GM19240 (cell line): ENCODE results near the gene MAP4K4.
"Not testable (repeated sequence)": the region's sequence is repeated elsewhere in the genome, so short reads cannot be mapped to it uniquely, and the experiment has no call there.

Source experiments
- DNase-seq: peaks from one replicate; pipeline ENCODE4 v3.0.0; 2011; ENCODE audit warnings: low spot score; ENCODE audit not compliant: insufficient read length

The MAP4K4 gene

DNA sequence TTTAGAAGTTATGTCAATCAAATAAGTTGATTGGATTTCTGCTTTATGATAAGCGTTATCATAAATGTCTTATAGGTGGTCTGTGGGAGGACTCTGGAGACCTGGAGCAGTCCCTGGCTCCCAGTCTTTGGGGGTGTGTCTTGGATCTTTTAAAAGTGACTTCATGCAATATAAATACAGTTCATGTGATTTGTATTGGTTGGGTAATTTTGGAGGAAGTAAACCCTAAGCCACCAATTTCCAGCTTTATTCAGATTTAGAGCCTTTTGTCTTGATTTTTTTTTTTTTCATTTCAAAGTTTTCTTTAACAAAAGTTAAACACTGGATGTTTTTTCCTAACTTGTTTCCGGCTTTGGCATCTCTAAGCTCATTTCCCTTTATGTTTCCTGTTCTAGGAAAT is 68.8 kb downstream of the MAP4K4 start:
- no peak for DNase-seq

DNA sequence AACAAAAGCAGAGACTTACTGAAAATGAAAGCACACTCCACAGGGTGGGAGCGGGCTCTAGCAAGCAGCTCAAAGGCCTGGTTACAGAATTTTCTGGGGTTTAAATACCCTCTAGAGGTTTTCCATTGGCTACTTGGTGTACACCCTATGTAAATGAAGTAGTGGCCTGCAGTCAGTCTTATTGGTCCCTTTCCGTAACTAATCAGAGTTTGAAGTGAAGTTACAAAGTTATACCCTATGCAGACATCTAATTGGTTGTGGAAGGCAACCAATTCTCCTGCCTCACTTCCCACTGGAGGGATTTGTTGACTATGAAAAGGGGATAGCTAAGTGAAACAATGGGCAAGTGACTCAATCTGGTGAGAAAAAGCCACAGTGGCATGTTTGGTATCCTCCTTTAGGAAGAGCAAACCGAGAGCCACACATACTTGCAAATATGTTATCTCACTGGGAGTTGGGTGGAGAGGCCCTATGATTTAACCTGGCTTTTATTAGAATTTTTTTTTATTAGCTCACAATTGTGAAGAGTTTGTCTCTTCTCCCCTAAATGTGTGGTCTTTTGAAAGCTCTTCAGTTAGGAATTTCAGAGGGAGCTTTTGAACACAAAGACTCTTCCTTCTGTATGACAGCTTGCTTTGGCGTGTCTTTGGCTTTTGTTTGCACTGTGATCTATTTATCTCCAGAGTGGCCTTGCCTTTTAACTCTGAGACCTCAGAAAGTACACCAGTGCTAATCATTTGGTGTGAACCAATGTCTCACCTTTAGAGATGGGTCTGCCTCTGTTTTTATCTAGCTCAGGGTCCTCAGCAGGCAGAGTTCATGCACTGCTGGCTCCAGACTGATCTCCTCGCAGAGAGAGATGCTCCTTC is 69.6 kb downstream of the MAP4K4 start:
- no peak for DNase-seq

DNA sequence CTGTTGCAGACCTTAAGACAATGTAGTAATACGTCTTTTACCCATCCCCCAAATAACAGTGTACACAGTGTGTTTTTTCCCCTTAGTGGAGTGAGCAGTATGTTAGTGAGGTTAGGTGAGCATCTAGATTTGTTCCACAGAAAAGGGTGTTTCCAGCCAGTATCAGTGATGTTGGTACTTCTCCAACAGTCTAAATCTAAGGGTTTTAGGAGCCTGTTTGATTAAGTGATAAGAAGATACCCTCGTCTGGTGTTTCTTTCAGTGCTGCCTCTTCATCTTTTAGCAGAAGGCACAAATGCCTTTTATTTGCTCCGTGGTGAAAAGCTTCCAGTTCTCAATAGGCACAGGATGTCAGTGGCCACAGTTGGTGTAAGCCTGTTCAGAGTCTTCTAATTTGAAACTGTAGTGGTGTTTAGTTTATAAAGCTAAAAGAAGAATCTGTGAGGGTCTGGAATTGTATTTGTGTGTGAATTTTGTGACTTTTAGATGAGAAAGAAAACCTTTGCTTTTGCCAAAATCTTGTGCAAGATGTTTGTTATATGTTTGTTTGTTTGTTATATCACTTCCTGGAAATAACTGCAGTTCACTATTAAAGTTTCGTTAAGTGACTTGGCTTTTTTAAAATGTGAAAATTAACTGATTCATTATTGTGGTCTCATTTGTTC is 71.2 kb downstream of the MAP4K4 start:
- no peak for DNase-seq

DNA sequence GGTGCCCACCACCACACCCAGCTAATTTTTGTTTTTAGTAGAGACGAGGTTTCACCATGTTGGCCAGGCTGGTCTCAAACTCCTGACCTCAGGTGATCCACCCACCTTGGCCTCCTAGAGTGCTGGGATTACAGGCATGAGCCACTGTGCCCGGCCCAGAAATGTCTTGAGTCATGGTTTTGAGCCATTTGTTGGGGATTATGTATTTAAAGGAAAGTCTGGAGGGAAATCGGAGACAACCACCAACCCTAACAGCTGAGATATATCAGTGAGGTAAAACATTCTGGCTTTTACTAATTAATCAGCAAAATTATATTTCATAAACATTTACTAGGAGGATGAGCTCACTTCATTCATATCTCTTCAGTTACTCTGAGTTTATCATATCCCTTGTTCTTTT is 72.2 kb downstream of the MAP4K4 start:
- not testable (repeated sequence) for DNase-seq

DNA sequence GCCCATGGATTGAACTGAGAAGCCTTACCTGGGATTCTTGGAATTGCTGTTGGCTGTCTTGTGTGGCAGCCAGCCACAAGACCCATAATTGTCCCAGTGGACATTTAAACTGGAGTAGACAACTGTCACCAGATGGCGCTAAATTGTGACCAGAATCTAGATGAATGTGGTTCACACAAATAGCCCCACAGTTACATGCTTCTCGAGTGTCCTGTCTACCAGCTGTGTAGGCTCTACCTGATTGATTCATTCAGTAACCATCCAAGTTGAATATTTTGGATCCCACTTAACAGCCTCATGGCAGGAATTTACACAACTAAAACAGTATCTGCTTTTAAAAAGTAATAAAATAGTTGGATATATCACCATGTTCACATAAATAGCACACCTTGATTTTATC is 73.2 kb downstream of the MAP4K4 start:
- DNase-seq: peak; percentile 24

DNA sequence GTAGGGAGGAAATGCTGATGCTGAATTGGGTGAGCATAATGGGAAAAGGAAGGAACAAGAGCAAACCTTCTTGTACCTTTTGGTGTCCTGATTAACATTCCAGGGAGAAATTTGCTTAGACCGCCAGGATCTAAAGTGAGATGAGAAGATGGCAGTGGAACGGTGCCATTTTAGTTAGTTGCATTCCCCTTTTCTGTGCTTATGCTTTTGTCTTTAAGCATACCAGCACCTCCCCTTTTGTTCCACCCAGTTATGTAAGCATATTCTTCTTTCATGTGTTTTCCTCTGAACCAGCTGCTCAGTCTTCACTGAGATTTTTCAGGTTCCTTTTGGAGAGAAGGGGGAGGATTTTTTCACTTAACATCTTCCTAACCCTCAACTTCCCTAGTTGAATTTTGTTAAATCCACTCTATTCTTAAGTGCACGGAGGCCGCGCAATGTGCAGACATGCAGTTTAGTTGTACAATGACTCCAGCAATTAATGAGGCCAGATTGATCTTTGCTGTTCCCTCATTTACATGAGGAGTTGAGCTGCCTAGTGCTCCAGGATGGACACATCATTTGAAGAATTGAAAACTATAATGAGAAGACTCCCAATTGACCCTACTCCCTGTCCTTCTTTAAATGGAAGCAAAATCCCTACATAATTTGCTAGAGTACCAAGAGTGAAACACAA is 73.9 kb downstream of the MAP4K4 start:
- no peak for DNase-seq

DNA sequence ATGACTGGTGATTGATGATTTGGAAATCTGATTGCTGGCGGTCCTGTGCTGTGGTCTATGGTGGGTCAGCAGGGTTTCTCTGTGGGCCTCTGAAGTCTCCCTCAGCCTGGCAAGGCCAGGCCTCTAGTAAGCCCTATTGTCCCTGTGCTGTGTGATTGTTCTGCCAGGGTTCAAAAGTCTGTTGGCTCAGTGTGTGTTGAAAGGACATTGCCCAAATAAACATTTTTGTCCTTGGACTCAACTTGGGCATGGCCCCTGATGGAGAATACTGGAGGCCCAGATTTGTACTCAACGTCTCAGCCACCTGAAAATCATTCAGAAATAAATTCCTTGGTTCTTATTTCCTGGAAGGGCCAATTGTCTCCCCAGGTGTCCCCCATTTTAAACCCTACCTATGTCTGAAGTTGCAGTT is 74.4 kb downstream of the MAP4K4 start:
- DNase-seq: no peak

DNA sequence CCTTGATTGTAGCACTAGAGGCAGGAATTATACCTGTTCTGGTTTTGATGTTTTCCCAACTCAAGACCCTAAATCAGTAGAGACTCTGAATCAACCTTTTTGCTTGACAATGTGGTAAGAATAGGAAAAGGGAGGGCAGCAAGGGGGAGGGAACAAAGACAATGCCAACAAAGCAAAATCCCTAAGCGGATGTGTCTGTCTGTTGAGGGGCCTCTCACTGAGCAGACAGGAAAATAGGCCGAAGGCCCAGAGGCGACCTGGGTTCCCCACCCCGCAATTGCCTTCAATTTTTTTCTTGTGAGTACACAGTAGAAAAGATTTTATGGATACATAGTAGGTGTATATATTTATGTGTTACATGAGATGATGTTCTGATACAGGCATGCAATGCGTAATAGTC is 75.6 kb downstream of the MAP4K4 start:
- no peak for DNase-seq

DNA sequence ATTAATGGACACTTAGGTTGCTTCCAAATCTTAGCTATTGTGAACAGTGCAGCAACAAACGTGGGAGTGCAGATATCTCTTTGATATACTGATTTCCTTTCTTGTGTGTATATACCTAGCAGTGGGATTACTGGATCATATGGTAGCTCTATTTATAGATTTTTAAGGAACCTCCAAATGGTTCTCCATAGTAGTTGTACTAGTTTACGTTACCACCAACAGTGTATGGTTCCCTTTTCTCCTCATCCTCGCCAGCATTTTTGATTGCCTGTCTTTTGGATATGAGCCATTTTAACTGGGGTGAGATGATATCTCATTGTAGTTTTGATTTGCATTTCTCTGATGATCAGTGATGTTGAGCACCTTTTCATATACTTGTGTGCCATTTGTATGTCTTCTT is 76.5 kb downstream of the MAP4K4 start:
- DNase-seq: not testable (repeated sequence)

DNA sequence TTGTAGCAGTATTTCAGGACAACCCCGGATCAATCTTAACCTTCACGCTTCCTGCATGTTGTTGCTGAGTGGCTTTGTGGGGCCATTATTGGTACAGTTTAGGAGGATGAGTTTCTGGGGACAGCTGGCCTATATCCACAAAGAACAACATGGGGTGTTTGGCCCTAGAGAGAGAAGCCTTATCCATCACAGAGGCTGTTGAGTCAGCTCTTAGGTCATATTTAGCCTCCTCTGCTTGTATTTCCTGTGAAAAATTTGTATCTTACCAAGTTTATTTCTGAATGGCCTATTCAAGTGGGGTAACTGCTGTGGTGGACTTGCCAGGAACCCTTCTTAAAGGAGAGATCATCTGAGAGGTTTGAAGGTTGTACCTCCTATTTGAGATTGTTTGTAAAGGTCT is 77.6 kb downstream of the MAP4K4 start:
- no peak for DNase-seq

DNA sequence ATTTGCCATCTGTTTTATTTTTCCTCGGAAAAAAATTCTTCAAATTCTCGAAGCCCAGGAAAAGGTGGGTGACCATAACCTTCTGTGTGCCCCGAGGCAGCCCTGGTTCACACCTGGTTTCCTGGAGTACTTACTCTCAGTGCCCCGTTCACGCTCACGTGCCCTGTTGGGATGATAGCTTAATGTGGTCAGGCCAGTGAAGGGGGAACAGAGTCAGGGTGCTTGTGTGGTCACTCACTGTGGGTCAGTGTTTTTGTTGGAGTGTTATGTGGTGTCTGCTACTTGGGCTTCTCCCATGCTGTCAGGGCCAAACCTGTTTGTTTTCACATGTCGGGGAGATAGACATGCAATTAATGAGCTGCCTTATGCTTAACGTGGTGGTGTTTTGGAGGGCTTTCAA is 78.1 kb downstream of the MAP4K4 start:
- no peak for DNase-seq

DNA sequence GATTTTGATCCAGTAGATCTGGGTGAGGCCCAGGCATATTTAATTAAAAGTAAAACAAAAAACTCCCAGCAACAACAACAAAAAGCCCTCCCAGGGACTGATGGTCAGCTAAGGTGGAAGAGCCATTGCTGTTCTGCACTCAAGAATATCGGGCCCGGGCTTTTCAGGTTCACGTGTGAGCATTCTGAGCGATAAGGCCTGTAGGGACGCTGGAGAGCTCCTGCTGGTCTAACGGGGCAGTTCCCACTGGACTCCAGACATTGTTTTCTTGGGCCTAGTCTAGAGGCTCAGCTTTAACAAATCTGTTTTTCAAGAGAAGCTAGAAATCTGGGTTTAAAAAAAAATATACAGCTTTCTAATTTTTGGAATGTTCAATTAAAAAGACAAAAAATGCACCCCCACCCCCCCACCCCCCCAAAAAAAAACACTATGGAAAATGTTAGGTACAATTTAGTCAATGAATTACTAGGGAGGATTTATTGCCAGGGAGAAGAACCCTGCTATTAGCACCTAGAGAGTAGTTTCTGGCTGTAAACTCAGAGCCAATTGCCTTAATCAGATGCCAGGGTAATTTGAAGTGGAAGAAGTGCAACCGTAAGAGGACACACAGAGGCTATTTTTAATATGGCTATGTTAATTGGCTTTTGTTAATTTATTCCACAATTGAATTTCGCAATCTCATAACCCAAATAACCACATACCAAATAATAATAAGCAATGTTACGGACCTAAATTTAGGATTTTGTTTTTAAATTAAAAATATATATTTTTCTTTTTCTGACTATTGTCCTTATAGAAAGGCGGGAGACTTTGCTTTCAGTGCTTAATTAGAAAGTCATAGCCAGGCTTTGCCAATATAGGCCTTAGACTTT is 78.9 kb downstream of the MAP4K4 start:
- no peak for DNase-seq

DNA sequence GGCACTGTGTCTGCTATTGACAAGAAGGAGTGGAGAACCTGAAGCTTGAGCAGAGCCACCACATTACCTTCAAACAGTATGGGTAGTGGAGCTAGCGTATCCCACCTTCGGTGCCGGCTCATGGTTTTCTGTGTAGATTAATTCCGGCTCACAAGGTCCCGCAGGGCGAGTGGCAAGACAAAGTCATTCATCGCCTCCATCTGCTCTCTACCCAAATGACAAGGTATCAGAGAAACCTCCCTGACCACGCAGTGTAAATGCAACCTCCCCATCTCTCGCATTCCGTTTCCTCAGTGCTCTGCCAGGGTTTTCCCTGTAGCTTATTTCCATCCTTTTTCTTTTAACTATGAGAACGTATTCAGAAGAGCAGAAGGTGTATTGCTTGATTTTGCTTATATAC is 79.8 kb downstream of the MAP4K4 start:
- no peak for DNase-seq

DNA sequence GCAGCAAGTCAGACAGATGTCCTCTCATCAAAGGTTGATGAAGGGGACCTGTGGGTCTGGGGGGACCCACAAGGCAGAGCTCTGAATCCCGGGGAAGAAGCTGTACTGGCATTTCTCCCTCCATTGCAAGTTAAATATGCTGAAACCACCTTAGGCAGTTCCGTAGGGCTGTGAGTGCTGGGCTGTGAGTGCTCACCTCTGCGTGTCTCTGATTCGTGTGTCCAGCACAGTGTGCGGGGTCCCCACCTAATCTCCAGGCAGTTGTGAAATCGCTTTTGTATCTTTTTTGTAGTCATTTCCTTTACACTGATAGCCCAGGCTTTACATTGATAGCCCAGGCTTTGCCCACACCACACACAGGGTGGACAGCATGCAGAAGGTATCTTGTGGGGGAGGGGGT is 80.6 kb downstream of the MAP4K4 start:
- DNase-seq: no peak

DNA sequence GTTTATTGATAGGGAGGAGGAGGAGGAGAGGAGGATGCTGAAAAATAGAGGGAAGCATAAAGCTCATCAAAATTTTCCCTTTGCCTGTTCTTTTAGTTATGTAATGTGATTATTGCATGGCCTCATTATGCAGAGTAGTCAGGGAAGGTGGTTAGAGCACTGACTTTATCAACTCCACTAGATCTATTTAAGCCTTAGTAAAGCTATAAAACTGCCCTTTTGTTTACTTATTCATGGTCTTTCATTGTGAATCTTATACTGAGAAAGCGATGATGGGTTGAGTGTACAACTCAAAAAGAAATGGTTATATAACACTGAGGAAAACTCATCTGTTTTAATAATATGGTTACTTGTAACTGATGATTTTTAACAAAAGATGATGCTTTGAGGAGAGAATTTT is 81.7 kb downstream of the MAP4K4 start:
- DNase-seq: no peak

DNA sequence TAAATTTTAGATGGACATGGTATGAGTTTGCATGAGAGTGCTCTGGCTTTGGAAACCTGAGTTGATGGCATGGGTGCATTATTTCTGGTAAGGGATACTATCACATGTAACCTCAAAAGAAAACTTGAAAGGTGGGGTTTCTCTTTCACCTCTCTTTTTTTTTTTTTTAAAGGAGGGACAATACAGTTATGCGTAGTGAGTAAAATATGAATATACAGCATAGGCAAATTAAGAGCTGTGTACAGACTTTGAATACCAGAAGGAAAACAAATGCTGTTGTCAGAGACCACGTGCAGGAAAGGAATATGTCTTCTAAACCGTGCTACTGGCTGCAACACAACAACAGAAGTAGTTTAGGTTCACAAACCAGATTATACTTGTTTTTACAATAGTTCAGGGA is 82.1 kb downstream of the MAP4K4 start:
- DNase-seq: no peak

DNA sequence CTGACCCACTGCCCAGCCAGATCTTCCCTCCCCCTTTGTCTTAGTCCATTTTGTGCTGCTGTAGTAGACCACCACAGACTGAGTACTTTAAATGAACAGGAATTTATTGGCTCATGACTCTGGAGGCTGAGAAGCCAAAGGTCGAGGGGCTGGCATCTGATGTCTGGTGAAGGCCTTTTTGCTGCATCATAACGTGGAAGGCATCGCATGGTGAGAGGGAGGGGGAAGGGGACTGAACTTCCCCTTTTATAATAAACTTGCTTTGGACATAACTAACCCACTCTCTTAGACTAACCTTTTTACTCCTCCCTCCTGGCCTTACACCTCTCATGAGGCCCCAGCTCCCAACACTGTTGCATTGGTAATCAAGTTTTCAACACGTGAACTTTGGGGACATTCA is 83.8 kb downstream of the MAP4K4 start:
- DNase-seq: no peak

DNA sequence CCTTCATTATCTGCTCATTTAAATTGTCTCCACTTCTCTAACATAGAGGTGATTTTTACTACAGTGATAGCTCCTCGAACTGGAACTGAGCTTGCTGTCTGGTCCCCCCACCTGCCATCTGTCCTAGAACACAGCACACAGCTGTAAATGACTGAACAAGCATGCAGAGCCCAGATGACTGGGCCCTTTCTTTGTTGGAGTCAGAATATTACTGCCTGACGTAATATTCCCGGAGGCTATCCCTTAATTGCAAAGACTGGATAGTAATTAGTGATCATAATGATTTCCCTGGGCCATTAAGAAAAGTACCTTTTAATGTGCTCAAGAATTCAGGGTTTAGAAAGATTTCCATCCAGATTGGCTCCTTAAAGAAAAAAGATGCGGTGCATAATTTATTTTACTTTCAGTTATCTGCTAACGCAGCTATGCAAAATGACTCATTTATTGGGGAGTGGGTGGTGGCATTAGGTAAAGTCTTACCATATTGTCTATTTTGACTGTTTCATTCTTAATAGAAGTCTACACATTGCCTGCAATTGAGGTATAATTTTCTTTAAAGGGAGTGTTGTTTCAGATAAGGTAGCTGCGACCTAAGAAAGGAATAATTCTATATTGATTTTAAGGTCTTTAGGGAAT is 84.4 kb downstream of the MAP4K4 start:
- DNase-seq: no peak

DNA sequence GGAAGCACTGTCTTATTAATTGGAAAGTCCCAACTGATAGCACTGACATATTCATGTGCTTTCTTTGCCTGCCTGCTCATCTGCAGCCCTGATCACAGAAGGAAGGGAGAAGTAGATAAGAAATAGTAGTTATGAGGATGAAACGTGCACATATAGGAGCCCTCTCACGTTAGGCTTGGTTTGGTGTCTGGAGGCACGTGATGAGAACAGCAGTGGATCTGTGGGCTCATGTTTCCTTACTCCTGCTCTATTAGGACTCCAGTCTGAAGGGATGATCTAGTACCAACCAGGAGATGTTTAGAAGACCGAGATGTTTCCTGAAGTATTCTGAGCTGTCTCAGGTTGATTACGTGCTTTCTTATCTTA is 84.9 kb downstream of the MAP4K4 start:
- DNase-seq: no peak

DNA sequence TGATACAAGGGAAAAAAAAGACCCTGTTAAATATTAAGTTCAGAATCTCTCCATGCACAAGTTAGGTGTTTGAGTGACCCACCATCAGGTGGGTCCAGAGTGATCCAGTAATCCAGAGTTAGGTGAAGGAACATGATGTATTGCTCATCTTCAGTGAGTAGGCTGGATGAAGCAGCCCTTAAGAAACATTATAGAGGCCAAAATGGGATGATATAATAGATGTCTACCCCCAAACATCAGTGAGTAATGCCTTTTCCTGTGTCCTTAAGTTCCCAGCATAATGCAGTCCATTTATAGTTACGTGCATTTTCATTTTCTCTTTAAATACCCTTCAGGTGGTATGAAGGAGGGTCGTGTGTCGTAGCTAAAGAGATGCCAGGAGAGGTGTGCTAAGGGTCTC is 89.6 kb downstream of the MAP4K4 start:
- DNase-seq: no peak

DNA sequence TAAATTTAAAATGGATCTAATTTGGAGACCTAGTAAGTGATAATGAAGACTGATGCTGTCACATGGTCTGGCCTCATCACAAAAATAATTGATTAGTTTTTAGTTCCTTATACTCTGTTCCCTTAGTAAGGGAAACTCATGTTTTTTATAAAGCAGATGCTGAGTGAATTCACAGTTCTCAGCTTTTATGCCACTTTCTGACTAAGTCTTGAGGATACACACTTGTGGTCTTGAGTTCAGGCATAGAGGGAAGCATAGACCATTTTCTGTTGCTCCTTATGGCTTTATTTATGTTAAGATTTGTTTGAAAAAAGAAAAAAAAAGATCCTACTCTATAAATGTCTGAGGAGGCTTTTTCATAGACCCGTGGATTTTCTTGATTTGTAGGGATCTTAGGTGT is 91.1 kb downstream of the MAP4K4 start:
- no peak for DNase-seq
